D341Med (cell line): ENCODE measurements around the gene ATXN7L1.
"Not testable (repeated sequence)": the region's sequence is repeated elsewhere in the genome, so short reads cannot be mapped to it uniquely, and the experiment has no call there.

Experiments used
- DNase-seq: peaks from one replicate; pipeline ENCODE4 v3.0.0; 2012; ENCODE audit warnings: low spot score

The ATXN7L1 gene

GRCh38 chr7:105802604-105803428 is 73.6 kb downstream of the ATXN7L1 start:
- no peak for DNase-seq

- DNase-seq = no peak
Observed at GRCh38 chr7:105800849-105801534, 75.4 kb downstream of the ATXN7L1 start.

- no peak for DNase-seq
Observed at GRCh38 chr7:105800442-105800841, 76.0 kb downstream of the ATXN7L1 start.

GRCh38 chr7:105799677-105800076 is 76.7 kb downstream of the ATXN7L1 start:
- DNase-seq = no peak

- DNase-seq = no peak
Observed at GRCh38 chr7:105799006-105799405, 77.4 kb downstream of the ATXN7L1 start.

GRCh38 chr7:105797652-105798051 is 78.7 kb downstream of the ATXN7L1 start:
- DNase-seq = no peak

GRCh38 chr7:105796365-105796764 is 80.0 kb downstream of the ATXN7L1 start:
- no peak for DNase-seq

- no peak for DNase-seq
Observed at GRCh38 chr7:105794741-105795729, 81.4 kb downstream of the ATXN7L1 start.

GRCh38 chr7:105792488-105793370 is 83.7 kb downstream of the ATXN7L1 start:
- DNase-seq = no peak

GRCh38 chr7:105791926-105792325 is 84.5 kb downstream of the ATXN7L1 start:
- DNase-seq = no peak

GRCh38 chr7:105790996-105791395 is 85.4 kb downstream of the ATXN7L1 start:
- DNase-seq = no peak

- not testable (repeated sequence) for DNase-seq
Observed at GRCh38 chr7:105790452-105790851, 85.9 kb downstream of the ATXN7L1 start.

GRCh38 chr7:105788816-105789349 is 87.5 kb downstream of the ATXN7L1 start:
- DNase-seq = no peak

- DNase-seq = no peak
Observed at GRCh38 chr7:105788356-105788755, 88.0 kb downstream of the ATXN7L1 start.

- no peak for DNase-seq
Observed at GRCh38 chr7:105787793-105788192, 88.6 kb downstream of the ATXN7L1 start.

- no peak for DNase-seq
Observed at GRCh38 chr7:105786520-105787470, 89.6 kb downstream of the ATXN7L1 start.

- DNase-seq = no peak
Observed at GRCh38 chr7:105782391-105783042, 93.9 kb downstream of the ATXN7L1 start.

GRCh38 chr7:105779856-105780780 is 96.3 kb downstream of the ATXN7L1 start:
- DNase-seq = peak; percentile 78
